Endometrium (tissue), 2 donors: ENCODE data around the gene HIVEP2.
A peak's percentile ranks its signal among the peaks of the same experiment; 100 is the strongest.

Experiments used
- FAIRE-seq: peaks from 2 replicates; lab custom pipeline; 2012; peaks lifted over from hg19 to GRCh38; lab: Jason Lieb, UNC
- donor health status: control.
- donor health status: control.

HIVEP2 gene

DNA sequence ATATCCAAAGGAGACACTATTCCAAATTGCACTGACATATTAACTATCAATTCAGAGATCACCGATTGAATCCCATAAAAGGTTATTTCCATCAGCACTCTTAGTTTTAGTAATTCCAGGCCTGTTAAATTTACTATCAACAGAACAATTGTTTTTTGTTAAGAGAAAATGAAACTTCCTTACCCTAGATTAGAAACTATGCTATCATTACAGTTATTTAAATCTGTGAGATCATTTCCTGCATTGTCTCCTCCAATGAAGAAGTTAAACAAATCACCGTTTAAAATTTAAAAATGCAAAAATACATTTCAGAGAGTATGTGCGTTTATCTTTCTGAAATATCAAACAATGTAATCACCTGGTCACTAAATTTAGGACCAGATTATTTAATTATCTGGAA, 57.5 kb downstream of the HIVEP2 start:
- no peak for FAIRE-seq

DNA sequence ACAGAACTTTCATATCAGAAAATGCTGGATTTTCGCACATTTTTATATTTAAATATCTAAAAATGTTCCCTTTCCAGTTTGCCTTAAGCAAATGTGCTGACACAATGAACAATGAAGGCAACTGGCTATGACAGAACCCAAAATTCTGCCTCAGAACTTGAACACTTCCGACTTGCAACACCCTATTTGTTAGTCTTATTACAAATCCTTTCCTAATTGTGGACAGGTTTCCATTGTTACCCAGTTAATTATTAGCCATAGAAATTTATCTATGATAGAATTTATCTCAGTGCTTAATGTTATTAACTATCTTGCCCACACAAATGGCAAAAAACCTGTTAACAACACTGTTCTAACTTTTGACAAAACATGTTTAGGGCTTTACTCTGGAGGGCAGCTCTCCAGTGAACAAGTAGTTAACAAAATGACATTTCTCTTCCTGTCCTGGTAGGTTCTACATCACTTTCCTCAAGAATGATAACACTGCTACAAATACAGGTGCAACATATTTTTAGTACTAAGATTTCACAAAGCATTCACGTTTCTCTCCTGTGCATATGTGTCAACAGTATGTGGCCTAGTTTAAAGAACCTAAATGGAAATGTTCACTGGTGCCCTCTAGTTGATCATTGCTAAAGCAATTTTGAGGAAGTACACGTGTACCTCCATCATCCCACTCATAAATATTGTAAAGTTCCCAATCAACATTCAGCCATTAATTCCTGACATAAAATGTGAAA, 58.4 kb downstream of the HIVEP2 start:
- peak; percentile 63 for FAIRE-seq

DNA sequence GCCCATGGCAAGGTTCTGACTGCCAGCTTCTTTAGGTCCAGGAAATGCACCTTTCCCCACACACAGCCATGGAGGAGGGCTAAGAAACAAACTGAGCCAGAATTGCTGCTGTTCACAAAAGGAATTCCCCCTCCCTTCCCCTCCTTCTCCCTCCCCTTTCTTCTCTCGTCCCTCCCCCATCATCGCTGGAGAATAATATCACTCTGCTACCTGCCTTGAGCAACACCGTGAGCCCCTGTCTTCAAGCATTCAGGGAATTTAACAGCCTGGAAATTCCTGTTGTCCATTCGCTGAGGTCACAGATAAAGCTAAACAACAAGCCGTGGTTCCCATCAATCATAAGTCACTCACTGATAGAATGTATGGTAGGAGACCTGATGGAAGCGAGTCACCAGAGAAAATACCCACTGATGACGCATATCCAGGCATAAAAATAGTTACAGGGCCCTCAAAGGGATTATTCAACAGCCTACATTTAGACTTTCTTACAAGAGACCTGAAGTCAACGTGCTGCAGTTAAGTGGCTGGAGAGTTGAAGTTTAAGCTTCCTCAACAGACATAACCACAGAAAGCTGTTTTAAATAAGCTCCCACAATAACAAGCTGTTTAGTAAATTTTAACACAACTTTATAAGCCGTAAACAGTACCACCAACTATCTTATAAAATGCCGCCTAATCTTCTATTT, 59.7 kb downstream of the HIVEP2 start:
- FAIRE-seq = peak; percentile 8

DNA sequence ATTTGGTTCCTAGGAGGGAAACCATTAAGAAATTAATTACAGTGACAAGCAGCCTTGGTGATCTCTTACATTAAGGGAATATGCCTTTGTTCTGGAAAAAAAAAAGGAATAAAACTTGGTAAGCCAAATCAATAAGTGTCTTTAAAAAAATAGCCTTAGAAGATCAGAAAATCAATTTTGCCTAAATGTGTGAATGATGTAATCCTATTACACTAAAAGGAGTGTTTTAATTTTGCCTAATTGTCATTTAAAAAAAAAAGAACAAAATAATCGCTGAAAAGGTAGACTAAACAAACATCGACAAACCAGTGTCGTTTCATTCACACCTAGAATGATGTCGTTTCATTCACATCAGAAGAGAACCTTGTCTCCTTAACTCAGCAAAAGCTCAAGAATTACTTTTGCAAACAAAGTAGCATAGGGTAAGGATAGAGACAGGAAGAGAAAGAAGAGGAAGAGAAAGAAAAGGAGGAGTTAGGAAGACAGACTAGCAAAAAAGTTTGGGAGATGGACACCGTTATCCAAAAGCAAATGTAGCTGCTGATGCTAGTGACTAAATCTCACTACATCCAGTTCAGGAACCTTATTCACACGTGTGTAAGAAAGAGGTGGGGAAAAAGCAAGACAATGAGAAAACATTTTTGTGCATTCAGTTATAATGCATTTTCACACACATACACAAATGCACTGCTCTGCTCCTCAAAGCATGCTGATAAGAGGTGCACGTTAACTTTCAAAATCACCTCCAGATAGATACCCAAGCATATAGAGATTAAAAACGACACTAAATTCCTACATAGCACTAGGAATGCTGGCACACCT, 60.6 kb downstream of the HIVEP2 start:
- no peak for FAIRE-seq

DNA sequence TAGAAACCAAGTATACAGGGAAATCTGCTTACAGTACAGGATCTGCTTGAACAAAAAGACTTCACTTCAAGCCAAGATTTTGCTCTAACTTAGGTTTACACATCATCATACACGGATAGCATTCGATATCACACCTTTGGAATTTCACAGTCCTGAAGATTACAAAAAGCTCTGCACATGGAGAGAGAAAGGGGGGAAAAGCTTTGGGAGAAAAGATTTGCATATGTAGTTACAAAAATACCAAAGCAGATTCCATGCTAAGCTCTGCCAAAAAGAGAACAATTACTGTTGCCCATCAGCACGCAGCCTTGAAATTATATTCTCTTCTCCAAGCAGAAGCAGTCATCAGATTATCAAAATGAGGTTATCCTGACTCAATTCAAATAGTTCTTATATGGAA, 62.0 kb downstream of the HIVEP2 start:
- FAIRE-seq = no peak

DNA sequence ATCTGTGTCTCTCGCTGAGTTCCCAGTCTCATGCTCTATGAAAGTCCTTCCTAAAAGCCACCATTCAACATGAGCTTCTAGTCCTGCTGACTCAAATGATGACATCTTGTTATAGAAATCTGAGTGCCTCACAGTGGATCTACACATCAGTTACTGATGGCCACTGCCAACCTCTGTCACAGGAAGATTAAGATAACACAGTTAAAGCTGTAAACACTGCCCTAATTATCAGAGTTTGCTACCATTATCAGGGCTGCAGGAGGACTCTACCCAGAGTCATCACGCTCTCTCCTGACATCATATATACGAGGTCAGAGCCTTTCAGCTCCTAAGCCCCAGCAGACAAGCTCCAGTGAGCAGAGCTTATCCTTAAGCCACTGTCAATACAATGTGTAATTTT, 63.2 kb downstream of the HIVEP2 start:
- no peak for FAIRE-seq

DNA sequence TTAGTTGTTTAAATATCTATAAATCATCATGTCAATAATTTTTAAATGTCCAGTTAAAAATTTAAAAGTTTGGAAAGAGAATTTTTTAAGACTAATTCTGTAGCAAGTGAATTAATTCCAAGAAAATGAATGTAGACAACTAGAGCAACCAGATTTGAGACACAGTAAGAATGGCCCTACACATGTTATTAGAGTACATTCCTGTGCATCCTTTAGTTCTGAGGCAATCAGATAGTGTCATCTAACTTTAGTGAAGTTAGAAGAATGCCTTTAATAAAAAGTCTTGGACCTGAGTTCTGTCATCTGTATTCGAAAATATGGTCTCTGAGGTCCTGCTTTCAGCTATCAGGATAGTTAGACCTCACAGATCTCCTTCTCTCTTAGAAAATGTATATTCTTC, 63.7 kb downstream of the HIVEP2 start:
- FAIRE-seq = no peak

DNA sequence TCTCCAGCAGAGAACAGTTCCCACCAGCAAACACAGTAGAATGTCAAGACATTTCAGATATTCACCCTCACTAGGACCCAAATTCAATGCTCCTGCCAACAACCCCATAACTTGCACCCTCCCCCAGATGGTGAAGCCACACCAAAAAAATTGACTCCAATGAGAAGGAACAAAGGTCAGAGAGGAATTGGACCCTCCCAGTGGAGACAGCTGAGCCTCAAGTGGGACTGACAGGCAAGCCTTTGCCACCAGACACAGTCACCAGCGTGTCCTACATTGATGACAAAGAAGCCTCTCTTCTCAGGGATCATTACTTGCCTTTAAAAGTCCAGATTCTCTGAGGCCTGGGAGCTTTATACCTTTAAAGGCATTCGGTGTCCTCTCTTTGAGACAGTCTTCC, 64.8 kb downstream of the HIVEP2 start:
- FAIRE-seq = no peak

DNA sequence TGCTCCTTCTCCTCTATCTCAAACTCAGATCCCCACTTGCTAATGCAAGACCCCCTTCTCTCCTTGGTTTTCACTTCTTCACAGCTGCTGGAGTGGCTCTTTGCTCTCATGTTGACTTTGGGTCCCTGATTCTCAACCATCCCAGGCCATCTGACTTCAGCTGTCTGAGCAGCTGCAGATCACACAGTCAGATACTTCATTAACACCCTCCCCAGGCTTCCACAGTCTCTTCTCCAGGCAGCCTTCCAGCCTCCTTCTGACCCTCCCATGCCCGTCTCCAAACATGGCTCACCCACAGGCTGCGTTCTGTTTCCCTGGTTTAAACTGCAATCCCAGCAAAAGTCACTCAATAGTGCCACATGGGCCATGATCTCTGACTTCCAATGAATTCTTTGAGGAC, 65.4 kb downstream of the HIVEP2 start:
- no peak for FAIRE-seq

DNA sequence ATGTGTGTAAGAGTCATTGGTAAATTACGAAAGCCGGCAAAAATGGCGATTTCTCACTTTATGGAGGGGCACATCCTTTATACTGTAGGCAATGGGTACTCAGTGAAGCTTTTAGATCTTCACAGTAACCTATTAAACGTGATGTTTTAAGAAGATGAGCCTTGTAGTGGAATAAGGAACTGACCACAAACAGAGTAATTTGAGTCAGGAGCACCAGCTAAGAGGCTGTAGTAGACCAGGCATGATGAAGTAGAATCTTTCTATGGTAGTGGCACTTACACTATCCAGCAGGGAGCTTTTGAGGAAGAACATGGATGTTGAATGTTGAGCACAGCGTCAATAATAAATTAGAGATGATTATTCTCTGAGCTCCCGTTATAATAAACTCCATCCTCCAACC, 65.9 kb downstream of the HIVEP2 start:
- FAIRE-seq = no peak

DNA sequence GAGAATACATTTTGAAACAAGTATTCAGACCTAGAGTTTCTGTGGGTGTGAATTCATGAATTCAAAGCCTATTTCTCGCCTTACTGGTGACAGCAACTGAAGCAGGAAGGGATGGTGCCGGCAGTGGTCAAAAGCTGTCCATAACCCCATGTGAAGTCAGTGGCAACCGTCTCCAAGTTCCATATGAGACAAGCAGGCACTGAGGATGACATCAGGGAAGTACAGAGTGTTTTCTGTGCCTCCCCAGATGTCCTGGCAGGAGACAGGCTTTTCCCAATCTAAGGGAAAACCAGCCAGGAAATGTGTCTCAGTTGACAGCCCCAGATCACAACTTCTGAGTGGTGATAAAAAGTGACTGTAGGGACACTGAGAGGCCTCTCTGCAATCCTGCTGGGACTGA, 66.6 kb downstream of the HIVEP2 start:
- no peak for FAIRE-seq

DNA sequence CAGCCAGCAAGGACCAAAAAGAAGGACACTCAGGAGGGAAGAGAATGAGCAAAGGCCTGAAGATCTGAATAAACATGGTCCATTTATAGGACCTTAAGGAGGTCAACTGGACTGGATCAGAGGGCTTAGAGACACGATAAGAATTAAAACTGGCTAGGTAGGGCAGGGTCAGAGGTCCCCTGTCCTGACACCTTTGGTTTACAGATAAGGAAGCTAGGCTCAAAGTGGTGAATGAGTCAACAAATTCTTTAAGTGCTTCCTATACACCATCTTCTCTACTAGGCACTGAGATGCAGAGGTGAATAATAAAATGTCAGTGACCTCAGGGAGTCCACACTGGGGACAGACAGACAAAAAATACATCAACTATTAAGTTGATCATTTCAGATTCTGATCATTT, 70.3 kb downstream of the HIVEP2 start:
- FAIRE-seq = no peak

DNA sequence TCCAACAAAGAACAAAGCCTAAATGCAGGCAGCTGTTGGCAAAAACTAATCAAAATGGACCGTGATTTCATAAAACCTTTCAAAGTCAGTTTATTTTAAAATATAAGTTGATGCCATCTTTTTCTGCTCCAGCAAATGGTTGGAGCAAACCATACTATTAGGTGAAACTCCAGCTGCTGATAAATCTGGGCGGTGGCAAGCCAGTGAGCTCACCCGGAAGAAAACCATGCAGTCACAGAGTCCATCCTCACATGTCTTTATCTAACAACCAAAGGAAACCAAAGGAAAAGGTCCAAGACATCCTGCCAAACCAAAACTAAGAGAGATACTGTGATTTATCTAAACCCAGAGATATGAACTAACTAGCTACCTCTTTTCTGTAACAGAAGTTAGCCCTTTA, 72.6 kb downstream of the HIVEP2 start:
- FAIRE-seq = no peak

DNA sequence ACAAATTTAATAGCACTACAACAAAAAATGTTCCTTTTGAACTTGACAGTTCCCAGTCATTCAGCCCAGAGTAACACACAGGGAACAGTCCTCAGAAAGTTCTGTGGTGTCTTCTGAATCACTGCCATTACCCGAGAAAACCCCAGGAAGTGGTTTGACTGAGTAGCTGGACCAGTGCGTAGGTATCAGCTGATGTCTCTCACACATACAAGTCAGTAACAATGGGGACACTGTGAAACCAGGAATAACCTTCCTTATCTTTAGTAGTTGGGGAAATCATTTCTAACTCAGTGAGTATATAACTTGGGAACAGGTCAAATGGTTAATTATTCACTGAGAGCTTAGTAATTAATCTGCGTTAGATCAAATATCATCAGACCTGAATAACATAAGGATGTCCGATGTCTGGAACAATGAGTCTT, 73.1 kb downstream of the HIVEP2 start:
- no peak for FAIRE-seq

DNA sequence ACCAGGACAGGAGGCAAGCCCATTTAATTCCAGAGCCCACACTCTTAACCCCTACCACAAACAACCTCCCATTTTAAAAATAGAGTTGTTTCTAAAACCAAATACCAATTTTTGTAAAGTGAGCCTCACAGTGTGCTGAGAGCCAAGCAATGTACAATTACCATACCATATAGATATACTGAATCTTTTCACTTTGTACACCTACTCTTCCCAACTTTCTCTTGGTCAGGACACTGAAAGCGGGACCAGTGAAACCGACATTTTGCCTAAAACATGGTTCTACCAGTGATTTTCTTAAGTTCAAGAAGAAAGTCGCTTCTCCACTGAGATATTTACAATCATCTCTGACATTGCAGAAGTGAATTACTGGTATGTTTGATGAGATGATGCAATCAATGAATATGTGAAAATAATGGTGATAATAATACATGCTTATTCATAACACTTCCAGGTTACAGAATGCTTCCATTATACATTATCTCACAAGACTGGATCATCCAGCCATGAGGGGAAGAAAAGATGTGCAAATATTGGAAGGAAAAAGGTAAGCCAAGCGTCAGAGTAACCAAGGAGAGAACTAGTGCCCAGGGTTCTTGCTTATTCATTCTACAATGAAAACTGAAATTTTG, 74.1 kb downstream of the HIVEP2 start:
- no peak for FAIRE-seq

DNA sequence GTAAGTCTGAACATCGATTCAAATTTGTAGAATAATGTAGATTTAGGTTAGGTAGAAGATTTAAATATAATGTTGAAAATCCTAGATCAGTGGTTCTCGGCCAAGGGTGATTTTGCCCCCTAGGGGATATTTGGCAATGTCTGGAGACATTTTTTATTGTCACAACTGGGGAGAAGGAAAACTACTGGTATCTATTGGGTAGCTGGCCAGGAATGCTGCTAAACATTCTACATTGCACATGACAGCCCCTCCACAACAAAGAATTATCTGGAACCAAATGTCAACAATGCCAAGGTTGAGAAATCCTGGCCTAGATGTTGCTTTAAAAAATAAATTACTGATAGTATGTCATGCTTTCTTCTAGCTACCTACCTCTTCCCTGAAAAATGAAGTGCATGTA, 76.1 kb downstream of the HIVEP2 start:
- FAIRE-seq = no peak

DNA sequence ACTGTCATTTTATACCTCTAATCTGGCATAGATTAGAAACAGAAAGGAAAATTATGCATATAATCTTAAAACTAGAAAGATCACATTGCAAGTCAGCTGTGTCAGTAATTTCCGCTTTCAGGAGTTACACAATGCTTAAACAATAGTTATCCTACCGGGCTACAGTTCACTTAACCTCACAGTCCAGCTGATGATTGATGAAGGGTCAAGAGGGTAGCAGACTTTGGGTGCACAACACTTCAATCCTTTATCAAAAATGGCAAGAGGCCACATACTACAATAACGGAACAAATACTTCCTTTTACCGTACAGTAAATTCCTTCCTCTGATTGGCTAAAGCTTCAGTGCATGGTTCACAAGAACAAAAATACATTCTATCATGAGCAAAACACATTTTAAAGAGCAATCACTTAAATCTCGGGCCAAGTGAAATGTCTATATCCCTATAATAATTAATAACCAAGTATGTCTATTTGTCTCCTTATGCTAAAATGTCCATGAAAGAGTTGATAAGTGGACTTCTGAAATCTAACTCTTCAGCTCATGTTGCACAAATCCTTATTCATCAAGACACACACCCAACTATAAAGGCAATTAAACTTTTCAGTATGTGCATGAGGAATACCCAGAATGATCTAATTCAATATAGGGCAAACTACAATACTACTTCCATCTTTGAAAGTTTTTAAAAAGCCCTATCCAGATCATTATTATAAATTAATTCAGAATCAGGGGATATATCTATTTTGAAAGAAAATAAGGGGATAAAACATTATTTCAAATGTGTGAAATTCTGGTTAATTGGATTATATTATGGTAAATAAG, 76.8 kb downstream of the HIVEP2 start:
- FAIRE-seq = peak; percentile 29

DNA sequence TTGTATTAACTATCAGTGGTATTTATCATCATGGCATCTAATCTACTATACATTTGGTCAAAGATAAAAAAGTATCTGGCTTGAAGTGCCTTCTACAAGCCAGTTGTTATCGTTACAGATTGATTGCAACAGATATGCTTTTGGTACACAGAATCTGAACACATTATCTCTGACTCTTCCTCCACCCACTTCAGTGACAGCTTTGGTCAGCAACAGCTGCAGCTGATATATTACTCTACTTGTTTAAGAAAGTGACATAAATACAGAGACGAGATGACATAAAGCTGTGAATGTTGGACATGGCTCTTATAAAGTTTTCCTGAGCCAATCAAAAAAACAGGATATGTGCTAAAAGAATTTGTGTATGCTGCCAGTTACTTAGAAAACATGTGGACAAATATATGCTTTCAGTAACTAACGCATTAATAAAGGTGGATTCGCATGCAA, 77.6 kb downstream of the HIVEP2 start:
- no peak for FAIRE-seq

DNA sequence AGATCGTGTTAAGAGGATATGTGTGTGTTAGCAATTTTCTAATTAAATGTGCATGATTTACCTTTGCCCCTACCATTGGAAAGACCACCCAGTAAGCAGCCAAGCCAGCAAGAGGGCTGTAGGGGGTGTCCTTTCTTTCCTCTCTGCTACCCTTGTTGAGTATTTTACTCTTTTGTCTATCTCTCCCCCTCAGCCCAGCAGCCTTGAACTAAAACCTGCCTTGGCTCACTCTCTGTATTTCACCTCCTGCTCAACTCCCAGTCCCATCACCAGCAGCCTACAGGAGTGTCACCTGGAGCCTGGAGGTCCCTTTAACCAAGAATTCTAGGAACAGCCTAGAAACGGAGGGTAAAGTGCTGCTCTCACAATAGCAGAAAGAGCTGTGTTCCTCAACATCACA, 81.0 kb downstream of the HIVEP2 start:
- FAIRE-seq = no peak

DNA sequence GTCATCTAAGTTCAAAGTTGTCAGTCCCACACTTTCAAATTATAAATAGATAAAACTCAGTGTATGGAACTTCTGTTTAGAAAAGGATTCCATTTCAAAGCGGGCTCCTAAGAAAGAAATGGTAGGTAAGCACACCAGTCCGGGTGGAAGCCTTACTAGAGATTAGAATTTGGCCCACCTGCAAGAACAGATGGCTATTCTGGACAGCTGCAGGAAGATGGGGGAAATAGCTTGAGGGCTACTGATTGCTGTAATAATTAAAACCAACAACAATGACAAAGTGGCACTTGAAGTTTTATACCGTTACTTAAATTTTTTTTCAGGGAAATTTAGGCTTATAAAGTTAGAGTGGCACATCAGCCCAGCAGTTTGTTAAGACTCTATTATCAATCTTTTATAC, 83.3 kb downstream of the HIVEP2 start:
- FAIRE-seq = no peak

DNA sequence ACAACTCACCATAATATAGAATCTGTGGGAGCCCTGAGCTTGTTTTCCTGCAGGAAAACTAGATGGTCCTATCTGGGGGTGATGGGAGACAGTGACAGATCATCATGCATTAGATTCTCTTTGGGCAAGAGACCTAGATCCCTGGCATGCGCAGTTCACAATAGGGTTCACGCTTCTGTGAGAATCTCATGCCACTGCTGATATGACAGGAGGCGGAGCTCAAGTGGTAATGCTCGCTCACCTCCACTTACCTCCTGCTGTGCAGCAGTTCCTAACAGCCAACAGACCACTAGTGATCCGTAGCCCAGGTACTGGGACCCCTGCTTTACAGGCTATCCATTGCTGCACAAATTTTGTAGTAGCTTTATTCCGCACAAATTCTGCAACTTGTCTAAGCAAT, 84.5 kb downstream of the HIVEP2 start:
- no peak for FAIRE-seq
